ENCODE measurements around the gene GMCL2.

The GMCL2 gene

DNA sequence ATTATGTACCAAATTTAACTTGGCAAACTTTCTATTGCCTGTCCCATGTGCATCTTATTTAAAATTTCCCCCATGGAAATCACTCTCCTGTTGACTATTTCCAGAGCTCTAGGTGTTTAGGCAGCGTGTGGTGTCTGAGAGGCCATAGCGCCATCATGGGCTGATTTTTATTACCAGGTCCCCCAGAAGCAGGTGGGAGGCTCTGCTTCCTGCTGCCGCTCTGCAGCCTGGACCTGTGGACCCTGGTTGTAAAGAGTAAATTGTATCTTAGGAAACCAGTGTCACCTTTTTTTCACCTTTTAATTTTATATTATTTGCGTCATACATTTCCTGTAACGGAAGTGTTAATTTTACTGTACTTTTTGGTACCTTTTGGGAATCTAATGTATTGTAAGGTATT, 23.5 kb upstream of the GMCL2 start:
- Mint-ChIP-seq H3K27ac (no peak overlapping the region), H3K4me1 (peaks cover 30% of the 10 kb centered on the region), H3K9me3 (no peaks in the 10 kb centered on the region), H3K36me3 (ENCODE audit: low read depth) (peaks cover 86% of the 10 kb centered on the region), H3K4me3 (no peak overlapping the region), H3K27me3 (ENCODE audit: low read depth) (no peaks in the 10 kb centered on the region)
- TF ChIP-seq, protein P1, sequence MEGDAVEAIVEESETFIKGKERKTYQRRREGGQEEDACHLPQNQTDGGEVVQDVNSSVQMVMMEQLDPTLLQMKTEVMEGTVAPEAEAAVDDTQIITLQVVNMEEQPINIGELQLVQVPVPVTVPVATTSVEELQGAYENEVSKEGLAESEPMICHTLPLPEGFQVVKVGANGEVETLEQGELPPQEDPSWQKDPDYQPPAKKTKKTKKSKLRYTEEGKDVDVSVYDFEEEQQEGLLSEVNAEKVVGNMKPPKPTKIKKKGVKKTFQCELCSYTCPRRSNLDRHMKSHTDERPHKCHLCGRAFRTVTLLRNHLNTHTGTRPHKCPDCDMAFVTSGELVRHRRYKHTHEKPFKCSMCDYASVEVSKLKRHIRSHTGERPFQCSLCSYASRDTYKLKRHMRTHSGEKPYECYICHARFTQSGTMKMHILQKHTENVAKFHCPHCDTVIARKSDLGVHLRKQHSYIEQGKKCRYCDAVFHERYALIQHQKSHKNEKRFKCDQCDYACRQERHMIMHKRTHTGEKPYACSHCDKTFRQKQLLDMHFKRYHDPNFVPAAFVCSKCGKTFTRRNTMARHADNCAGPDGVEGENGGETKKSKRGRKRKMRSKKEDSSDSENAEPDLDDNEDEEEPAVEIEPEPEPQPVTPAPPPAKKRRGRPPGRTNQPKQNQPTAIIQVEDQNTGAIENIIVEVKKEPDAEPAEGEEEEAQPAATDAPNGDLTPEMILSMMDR (IDR thresholded peaks at IDR 0.05; ENCODE audit: unreplicated experiment in 3 of 3) = no peak

DNA sequence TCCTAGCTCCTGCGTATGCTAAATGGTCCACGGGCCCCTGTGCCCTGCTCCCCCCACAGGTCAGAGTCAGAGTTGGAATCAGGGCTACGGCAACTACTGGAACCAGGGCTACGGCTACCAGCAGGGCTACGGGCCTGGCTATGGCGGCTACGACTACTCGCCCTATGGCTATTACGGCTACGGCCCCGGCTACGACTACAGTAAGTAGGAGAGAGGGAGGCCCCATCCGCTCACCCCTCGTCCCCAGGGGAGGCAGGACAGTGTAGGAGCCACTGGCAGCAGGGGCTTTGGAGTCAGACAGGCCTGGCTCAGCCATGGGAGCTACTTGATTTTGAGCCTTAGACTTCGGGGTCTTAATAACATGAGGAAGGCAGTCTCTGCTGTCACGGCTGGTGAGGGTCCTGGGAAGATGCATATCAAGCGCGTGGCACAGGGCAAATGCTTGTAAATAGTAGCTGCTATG, 22.9 kb upstream of the GMCL2 start:
- peaks cover 32% of the 10 kb centered on the region for H3K4me1 Mint-ChIP-seq
- H3K27me3 Mint-ChIP-seq (ENCODE audit: low read depth) = no peaks in the 10 kb centered on the region
- TF ChIP-seq, protein P1 (IDR thresholded peaks at IDR 0.05; ENCODE audit: unreplicated experiment in 3 of 3) = no peak
- peaks cover 87% of the 10 kb centered on the region for H3K36me3 Mint-ChIP-seq (ENCODE audit: low read depth)
- no peak overlapping the region for H3K27ac Mint-ChIP-seq
- H3K9me3 Mint-ChIP-seq = no peaks in the 10 kb centered on the region
- H3K4me3 Mint-ChIP-seq = no peak overlapping the region

DNA sequence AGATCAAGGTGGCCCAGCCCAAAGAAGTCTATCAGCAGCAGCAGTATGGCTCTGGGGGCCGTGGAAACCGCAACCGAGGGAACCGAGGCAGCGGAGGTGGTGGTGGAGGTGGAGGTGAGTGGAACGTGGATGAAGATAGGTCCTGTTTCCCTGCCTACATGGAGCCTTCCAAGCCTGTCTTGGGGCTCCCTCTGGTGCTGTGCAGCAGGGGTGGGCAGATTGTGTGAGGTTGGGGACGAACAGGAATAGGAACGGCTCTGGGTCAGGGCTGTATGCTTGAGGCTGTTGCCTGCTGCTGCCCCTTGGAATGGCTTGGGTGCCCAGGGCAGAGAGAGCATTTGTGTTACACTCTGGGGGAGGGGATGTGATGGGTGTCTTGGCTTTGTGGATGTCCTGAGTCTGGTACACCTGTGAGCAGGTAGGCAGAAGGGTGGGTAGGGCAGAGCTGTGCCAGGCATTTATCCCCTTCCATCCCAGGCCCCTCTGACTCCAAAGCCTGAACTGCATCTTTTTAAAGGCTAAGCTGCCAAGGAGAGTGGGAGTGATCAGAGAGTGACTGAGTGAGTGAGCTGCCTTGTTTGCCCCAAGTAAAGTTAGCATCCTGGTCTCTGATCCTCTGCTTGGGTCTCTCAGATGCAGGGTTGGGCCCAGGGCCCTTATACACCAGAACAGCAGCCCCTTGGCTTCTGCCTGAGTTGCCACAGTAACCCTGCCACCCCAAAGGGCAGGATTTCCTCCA, 22.3 kb upstream of the GMCL2 start:
- TF ChIP-seq, protein P1 (IDR thresholded peaks at IDR 0.05; ENCODE audit: unreplicated experiment in 3 of 3) = no peak
- Mint-ChIP-seq H3K36me3 (ENCODE audit: low read depth) (peaks cover 81% of the 10 kb centered on the region), H3K4me1 (peaks cover 33% of the 10 kb centered on the region), H3K27me3 (ENCODE audit: low read depth) (no peaks in the 10 kb centered on the region), H3K4me3 (no peak overlapping the region), H3K27ac (peak overlapping the region in 1 of 3 experiments; percentile 53), H3K9me3 (no peaks in the 10 kb centered on the region)

GRCh38 chr5:178208540-178209227, 21.5 kb upstream of the GMCL2 start:
- Mint-ChIP-seq H3K4me3 (no peak overlapping the region), H3K4me1 (peaks cover 35% of the 10 kb centered on the region), H3K9me3 (no peaks in the 10 kb centered on the region), H3K27ac (peak overlapping the region in 1 of 3 experiments; percentile 37), H3K27me3 (ENCODE audit: low read depth) (peaks cover 3% of the 10 kb centered on the region), H3K36me3 (ENCODE audit: low read depth) (peaks cover 79% of the 10 kb centered on the region)
- TF ChIP-seq, protein P1 (IDR thresholded peaks at IDR 0.05; ENCODE audit: unreplicated experiment in 3 of 3) = peak in 1 of 3 experiments; percentile 18

- H3K27ac Mint-ChIP-seq = peak overlapping the region in 1 of 3 experiments; percentile 57
- peaks cover 32% of the 10 kb centered on the region for H3K4me1 Mint-ChIP-seq
- H3K36me3 Mint-ChIP-seq (ENCODE audit: low read depth) = peaks cover 72% of the 10 kb centered on the region
- TF ChIP-seq, protein P1 (IDR thresholded peaks at IDR 0.05; ENCODE audit: unreplicated experiment in 3 of 3) = no peak
- no peaks in the 10 kb centered on the region for H3K9me3 Mint-ChIP-seq
- peak overlapping the region; percentile 72 to 89 (median 83) for H3K4me3 Mint-ChIP-seq
- peaks cover 3% of the 10 kb centered on the region for H3K27me3 Mint-ChIP-seq (ENCODE audit: low read depth)
Observed at GRCh38 chr5:178207917-178208280, 20.7 kb upstream of the GMCL2 start.
